GM12874 (cell line): ENCODE measurements around the gene PPA2.

Experiments used
- TF ChIP-seq, protein P1 (sequence below): IDR thresholded peaks from 2 replicates; pipeline ENCODE4 v1.5.1; 2011; ENCODE audit warnings: low read depth, mild to moderate bottlenecking, control low read depth, low read length, moderate library complexity; ENCODE audit not compliant: insufficient read depth

PPA2 gene

DNA sequence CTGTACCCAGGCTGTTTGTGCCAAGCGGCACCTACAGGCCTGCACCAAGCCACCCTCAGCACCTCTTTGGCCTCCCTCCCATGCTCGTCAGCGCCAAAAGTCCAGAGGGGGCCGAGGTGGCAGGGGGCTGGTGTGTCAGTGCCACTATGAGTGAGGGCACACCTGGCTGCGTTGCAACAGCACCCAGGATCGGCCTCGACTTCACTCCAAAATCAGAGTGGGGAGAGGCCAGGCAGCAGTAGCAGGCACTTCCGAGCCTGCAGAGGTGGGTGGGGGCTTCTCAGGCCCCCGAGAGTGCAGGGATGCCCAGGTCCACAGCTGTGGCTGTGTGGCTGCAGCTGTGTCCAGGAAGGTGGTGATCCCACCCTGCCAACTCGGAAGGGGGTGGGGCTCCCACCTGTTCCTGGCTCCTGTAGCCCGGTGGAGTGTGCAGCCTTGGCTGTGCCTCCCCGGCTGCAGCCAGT lies 58.5 kb downstream of the PPA2 start:
- TF ChIP-seq, protein P1, sequence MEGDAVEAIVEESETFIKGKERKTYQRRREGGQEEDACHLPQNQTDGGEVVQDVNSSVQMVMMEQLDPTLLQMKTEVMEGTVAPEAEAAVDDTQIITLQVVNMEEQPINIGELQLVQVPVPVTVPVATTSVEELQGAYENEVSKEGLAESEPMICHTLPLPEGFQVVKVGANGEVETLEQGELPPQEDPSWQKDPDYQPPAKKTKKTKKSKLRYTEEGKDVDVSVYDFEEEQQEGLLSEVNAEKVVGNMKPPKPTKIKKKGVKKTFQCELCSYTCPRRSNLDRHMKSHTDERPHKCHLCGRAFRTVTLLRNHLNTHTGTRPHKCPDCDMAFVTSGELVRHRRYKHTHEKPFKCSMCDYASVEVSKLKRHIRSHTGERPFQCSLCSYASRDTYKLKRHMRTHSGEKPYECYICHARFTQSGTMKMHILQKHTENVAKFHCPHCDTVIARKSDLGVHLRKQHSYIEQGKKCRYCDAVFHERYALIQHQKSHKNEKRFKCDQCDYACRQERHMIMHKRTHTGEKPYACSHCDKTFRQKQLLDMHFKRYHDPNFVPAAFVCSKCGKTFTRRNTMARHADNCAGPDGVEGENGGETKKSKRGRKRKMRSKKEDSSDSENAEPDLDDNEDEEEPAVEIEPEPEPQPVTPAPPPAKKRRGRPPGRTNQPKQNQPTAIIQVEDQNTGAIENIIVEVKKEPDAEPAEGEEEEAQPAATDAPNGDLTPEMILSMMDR, result no peak

DNA sequence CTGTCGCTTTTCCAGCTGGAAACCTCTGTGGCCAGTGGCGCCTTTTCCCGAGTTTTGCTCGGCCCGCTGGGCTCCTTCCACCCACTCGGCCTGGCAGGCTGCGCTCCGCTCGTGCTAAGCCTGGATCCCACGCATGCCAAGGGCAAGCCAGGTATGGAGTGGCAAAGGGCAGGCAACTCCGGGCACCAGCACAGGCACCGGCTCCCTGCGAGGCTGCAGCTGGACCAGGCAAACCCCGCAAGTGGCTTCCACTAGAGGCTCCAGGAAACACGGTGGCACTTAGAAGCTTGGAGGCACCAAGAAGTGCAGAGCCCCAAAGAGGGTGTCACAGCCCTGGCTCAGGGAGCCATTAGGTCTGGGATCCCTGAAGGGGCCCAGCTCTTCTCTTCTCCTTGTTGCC lies 59.5 kb downstream of the PPA2 start:
- TF ChIP-seq, protein P1, result no peak

DNA sequence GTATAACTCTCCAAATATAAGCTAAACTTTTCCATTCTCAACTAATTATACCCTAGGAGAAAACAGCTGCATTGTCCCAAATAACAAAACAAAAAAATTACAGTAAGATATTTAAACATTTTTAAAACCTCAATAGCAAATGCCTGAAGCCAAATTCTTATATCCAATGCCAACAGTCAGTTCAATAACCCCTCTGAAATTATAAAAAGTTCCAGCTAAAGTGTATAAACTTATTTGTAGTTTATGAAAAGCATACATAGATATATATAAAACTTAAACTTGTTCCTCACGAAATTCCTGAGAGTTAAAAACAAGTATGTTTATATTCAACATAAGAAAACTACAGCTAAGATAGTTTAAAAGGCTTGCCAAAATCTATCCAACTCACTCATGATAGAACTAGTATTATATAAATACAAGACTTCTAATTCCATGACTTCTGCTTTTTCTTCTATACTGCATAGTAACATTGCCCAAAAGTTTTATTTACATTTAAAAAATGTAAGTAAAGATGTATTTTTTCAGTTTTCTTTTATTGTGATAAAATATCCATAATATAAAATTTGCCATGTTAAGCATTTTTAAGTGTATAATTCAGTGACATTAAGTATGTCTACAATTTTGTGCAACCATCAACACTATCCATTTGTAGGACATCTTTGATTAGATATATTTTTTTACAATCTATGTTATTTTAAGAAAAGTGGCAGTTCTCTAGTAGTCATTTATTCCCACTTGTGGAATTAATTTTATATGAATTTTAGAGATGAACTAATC lies 72.8 kb downstream of the PPA2 start:
- TF ChIP-seq, protein P1, result no peak

DNA sequence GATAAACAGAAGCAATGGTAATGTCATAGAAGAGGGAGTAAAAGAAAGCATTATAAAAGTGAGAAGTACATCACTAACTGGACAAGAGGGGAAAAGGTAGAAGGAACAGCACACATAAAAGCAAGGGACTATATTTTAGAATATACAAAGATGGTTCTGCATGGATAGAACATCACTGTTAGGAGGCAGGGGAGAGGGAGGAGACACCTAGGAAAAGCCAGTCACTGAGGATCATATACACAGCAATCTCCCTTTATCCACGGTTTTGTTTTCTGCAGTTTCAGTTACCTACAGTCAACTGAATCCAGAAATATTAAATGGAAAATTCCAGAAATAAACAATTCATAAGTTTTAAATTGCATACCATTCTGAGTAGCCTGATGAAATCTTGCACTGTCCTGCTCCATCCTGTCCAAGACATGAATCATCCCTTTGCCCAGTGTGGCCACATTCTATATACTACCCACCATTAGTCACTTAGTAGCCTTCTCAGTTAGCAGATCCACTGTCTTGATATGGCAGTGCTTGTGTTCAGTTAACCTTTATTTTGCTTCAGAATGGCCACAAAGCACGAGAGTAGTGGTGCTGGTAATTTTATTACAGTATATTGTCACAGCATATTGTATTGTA lies 74.2 kb downstream of the PPA2 start:
- TF ChIP-seq, protein P1, result no peak

DNA sequence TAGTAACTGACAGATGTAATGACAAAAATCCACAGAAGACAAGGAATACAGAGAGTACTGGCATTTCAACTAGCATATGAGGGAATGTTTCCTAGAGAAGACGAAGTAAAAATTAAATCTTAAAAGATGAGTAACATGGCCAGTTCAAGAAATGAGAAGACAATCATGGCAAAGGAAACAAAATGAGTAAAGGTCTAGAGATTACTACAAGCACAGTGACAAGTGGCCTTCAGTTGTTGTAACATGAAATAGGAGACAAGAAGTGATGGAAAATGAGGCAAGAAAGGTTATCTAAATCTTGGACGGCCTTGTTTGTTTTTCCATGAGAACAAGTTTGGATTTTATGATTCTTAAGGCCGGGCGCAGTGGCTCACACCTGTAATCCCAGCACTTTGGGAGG lies 81.0 kb downstream of the PPA2 start:
- TF ChIP-seq, protein P1, result no peak

DNA sequence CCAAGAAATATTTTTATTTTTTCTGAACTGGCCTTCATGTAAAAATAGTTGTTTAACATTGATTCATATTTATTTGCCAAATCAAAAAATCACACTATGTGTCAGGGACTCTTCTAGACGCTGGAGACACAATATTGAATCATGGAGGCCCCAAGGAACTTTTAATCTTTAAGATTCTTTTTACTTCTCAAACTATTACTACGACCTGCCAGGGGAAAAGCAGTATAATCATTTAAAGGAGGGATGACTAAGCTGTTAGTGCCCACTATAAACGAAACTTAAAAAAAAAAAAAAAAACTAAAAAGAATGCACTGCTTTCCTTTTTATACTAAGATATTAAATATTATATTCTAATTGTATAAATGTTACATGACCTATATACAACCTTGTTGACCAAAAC lies 84.7 kb downstream of the PPA2 start:
- TF ChIP-seq, protein P1, result no peak

DNA sequence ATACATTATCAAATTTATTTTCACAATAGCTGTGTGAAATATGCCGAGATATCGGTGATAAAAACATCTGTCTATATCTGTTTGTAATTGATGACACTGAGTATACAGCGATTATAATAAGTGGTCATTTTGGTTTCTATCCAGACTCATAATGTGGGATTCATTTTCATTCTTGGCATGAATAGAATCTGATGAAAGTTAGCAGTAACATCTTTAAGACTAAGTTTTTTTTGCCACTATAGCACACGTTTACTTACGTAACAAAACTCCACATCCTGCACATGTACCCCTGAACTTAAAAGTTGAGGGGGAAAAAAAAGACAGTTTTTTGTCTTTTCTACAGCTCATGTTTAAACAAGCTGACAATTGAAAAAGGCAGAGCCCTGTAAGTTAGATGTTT lies 86.4 kb downstream of the PPA2 start:
- TF ChIP-seq, protein P1, result no peak
